CD4-positive, alpha-beta T cell treated with Interleukin-4 for 1 hour (primary cell): Measurements from ENCODE around the gene DOK6.

ENCODE experiments used
- DNase-seq, 2 donors: peaks; one replicate each; pipeline ENCODE4 v3.0.0-alpha.2; 2020 to 2022

Gene DOK6

DNA sequence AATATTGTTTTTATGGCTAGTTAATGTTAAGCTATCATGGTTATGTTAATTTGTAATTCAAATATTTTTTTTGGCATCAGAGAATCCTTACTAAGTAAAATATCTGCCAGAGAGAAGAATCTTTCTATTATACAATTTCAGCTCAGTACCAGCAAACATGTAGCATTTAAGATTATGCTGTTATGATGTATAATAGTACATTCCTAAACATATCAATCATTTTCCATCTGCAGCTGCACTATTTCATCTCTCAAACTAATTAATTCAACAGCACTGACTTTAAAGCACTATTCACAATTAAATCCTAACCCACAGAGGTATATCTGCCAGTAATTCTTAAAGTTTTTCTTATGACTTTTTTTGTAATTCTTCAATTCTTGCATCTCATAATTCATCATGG is 296.4 kb downstream of the DOK6 start:
- DNase-seq, result no peak

DNA sequence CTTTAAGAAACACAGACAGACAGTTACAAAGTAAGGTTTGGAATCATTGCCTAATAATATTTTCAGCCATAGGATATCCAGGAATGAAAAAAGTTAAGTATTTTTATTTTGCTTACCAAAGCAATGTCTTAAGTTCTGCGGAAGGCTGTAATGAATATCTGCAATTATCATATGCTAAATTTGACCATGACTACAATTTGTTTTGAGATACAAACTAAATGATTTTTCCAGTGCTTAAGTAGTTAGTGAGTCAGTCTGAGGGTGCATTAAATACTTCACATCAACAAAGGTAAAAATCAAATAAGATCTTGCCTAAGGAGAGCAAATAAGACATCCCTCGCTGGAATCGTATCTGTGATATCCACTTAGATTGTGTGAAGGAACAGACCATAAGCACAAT is 297.0 kb downstream of the DOK6 start:
- DNase-seq, result no peak

DNA sequence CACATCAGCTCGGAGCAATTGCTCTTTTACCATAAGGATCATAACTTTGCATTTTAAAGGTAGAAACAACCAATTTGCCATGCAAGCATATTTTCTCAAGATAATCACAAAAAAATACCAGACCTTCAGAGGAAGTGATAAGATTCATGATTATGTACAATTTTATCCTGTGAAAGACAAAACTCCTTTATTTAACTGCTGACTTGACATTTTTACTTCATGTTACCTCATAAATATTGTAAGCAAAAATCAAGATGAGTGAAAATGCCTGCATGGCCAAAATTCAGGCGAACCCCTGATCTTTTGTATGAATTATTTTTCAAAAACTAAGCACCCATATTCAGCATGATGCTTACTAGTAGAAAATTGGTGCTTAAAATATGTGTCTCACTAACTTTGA is 300.6 kb downstream of the DOK6 start:
- DNase-seq, result no peak

DNA sequence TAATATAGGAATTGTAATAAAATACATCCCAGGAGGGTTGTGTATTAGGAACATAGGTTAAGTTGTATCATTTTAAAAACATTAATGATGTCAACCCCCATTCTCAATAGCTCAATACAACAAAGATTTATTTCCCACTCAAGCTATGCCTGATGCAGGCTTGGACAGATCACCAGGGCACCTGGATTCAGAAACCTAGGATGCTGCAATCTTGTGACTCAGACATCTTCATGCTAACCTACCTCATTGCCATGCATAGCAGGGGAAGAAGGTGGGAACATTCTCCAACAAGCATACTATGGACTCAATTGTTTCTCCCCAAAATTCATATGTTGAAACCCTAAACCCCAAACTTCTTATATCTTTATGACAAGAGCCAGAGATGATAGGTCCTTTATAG is 302.8 kb downstream of the DOK6 start:
- DNase-seq, result no peak

DNA sequence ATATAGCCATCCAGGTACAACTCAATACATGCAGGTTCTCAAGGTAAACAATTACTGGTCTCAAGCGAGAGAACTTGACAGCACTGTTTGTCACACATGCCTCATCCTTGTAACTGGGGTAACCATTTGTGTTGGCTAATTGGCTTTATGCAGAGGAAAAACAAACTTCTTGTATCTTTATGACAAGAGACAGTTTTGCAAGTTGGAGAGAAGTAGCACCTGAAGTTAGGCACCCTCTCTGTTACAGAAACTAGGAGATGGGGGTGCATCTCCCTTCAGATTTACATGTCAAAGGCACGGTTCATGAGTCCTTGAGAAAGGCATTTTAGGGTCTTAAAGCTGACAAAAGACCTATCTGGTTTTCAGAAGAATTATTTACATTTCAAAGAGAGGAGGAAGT is 305.3 kb downstream of the DOK6 start:
- no peak for DNase-seq

DNA sequence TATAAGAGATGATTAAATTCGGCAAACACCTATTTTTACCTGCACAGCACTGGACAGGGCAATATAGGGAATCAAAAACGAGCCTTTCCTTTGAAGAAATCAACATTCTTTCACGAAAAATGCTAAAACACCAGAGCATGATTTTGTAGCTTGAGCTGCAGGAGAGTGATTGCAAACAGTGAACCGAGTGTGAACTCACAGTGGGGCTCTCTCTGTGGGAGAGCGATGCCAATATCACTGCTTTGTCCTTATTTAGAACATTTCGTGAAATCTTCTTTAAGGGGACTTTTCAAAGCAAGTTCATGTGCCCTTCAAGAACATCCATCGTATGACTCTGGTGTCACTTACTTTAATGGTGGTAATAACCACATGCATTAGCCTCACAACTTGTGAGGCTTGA is 308.2 kb downstream of the DOK6 start:
- DNase-seq, result no peak

DNA sequence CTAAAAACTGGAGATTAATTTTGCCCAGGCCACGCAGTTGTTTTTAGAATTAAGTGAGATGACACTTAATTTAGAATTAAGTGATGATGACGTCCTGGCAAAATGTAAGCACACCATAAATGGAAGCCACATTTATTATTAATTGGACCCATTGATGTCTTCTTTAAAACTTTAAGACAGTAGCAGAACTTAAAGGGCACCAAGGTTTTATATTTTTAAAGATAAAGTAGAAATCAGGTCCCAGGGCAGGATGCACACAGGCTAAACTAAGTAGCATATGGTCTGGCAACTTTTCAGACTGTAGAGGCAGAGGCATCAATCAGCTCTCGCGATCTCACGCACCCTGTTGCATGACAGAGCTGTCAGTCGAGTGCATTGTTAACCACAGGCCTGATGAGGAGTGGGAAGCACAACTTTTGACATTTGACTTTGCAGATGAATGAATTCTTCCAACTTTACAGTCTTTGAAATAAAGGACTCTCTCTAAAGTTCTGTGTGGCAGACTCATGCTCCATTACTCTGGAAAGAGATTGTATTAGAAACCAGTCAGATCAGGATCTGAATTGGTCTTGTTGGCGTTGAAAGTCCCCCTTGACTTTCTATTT is 314.6 kb downstream of the DOK6 start:
- DNase-seq, result no peak

DNA sequence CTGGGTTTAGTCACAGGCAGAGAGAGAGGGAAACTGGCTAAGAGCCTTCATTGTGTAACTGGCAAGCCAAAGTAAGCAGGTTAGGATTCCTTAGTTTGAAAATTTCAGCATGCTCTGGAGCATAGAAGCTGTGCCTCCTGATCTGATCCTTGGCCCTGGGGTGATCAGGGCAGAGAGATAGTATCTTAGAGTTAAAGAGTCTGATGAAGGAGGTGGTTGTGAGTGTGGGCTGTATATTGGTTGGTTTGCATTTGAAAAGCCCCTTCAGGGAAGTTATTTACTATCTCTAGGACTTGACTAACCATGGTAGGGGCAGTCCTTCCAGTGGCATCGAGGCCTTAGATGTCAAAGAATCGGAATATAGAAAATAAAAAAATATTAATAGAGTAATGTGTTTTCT is 316.9 kb downstream of the DOK6 start:
- DNase-seq, result no peak

DNA sequence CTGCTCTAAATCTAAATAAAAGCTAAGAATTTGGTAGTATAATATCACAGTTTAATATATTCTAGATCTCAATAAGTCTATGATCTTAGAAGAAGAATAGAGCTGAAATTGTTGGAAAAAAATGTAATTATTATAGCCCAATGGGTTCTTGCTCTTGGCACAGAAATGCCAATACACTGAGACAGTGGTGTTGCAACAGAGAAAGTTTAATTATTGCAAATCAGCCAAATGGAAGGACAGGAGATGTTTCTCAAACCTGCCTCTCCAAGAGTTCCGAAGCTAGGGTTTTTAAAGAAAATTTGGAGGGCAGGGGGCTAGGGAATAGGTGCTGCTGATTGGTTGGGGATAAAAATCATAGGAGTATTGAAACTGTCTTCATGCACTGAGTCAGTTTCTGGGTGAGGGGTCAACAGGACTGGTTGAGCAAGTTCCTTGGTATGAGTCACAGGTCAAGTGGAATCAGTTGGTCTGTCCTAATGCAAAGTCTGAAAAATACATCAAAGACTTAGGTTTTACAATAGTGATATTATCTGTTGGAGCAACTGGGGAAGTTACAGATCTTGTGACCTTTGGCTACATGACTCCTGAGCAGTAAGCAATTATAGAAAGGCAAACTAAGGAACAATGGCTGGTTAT is 318.3 kb downstream of the DOK6 start:
- no peak for DNase-seq

DNA sequence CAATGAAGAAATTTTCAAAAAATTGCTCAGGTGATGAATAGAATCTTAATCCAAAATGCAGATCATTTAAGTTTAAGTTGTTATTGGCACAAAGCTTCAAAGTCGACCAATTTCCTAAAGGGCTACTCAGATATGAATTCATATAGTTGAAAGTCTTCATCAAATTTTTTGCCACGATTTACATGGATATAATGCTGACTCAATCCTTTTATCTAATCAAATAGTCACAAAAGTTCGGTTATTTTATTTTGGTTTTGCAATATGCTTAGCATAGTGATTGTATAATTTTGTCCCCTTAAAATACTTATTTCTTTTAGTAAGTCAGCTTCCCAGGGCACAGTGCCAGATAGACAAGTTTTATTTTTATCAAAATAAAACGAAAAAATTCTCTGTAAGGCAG is 319.7 kb downstream of the DOK6 start:
- no peak for DNase-seq

DNA sequence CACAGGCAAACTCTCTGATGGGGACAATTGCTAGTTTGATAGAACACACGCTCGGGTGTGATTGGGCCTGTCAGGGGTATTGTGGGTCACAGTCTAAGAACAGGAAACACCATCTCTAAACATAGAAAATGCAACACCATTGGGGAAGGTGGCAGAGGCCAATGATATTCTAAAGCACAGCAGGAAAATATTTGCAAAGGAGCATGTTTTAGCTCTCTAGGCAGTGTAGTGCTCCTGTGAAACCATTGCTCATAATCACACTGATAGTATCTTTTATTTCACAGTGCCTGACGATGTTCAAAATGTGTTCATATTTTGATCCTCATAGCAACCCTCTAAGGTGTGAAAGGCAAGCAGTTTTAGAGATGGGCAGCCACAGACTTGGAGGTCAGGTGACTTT is 322.7 kb downstream of the DOK6 start:
- DNase-seq, result no peak

DNA sequence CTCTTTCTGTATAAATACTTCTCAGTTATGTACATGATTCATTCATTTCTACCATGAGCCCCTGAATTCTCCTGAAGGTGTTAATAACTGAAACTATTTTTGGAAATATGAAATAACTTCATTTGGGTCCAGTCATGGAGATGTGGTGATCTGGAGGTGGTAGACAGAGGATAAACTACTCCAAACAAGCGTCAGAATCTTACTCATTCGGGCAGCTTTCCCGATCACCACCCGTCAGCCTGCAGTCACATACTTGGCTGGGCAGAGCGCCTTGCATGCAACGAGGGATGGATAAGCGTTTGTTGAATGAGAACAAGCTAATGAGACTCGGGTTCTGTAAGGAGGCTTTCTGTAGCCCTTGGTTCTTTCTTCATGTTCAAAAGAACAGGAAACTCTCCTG is 324.3 kb downstream of the DOK6 start:
- no peak for DNase-seq

DNA sequence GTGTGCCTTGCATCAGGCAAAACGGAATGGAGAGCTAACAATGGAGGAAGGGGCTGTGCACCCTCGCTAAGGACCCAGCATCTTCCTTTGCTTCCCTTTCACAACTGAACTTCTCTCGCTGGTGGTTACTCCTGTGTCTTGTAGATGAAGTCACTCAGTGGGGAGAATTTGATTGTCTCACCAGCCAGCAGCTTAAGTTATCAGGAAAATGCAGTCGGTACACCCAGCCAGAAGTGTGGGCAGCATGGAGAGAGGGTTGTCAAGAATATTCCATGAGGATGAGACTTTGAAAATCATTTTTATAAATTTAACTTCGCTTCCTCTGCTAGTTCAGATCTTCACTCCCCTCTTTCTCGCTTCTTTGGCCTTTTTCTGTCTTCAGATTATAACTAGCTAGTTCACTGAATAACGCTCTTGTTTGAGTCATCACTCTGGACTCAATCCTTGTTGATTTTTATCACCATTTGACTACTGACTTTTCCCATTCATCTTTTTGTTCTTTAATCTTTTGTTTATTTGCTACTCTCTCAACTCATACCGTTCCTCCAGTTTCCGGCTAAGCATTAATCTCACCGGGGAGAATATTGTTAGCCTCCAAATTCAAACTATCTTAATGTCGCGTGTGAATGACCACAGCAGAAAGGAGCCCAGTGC is 325.3 kb downstream of the DOK6 start:
- DNase-seq, result no peak

DNA sequence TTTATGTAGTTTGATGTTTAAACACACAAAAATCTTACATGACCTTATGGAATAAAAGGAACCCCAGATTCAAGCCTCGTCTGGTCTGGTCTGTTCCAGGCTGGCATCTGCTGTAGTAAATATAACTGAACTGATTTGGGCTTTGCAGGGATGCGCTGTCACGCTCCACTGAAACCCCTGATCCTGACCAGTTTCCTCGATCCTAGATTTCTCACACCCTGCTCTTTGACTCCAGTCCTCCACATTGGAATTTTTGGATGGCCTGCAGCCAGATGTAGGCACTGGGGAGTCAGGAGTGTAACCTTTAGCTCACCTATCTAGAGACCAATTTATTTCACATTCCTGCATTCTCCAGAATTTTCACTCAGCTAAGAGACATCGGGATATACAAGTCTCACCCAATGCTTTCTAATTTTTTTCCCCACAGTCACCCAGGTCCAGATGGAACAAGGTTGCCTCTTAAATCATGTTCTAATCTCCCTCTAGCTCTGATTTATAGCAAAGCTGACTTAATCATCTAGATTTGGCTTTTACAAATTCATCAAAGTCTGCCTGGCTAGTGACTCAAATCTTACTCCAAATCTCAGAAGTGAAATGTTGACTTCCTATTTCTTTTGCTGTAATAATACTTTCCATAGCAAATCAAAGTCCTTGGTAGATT is 327.4 kb downstream of the DOK6 start:
- no peak for DNase-seq

DNA sequence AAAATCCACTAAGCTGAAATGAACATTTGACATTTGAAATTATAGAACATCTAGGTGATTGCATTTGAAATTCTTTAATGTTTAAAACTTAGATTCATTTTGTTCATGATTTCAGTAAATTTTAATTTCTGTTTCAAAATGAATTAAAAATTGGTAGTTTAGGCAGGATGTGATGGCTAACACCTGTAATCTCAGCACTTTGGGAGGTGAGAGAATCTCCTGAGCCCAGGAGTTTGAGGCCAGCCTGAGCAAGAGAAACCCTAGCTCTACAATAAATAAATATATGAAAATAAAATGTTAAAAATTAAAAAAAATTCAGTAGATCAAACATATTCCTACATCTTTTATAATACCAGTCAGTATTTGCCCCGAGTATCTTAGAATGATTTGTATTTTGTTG is 330.0 kb downstream of the DOK6 start:
- DNase-seq, result no peak

DNA sequence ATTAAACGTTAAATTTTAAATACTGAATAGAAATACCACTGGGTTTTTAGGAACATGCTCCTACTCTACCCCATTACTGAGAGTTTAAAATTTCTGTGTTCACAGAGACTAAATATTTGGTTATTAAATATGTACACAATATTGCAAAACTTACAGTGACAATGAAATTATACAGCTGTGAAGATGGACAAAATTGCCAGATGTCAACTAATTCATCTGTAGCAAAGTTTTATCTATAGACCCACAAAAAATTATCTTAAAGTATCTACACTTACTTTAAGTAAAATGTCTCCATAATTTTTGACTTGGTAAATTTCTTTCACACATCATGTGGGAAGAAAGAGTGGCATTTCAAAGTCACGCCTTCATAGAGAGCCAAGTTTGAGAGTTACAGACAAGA is 333.8 kb downstream of the DOK6 start:
- no peak for DNase-seq

DNA sequence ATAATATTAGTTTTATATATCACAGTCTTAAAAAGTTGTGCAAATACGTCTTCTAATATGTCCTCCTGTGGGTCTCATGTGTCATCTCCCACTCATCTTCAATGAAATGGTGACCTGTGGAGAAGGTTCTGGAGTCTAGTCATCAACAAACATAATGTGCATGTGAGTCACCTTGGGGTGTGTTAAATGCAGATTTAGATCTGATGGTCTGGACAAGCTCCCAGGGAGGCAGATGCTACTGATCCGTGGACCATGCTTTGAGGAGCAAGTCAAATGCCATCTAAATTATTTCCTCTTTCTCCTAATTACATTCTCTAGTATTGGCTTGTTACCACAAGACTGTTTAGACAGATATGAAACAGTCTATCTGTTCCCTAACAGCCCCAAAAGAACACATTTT is 336.0 kb downstream of the DOK6 start:
- DNase-seq, result no peak

DNA sequence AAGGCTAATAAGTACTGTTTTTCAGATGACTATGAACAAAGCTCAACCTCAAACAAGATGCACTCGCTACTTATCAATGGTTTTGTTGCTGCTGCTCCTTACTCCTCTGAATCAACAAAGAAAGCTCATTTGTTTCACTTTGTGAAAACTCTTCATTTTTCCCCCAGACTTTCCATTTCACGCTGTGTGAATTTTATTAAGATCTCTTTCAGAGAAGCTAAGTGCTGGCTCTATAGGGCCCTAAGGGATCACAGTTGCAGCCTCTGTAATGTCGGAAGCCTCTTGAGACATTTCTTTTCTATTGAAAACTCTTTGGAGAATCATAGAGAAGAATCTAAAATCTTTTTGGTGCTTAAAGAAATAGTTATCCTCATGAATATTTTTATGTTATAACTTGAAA is 337.2 kb downstream of the DOK6 start:
- DNase-seq, result no peak

DNA sequence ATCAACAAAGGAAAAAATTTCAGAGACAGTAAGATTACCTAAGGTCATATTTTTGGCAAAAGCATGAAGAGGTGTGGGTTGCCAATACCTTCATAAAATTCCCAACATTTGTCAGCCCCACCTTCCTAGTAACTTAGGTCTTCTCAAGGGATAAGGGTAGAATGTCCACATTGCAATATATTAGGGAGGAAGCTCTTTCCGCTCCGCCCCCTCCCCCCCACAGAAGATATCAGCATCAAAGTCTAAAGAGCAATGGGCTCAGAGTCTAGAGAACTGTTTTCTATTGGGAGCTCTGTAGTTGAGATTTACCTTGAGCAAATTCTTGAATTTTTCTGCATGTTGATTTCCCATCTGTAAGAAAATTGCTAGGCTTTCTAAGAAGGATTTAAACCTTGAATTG is 346.7 kb downstream of the DOK6 start:
- no peak for DNase-seq

DNA sequence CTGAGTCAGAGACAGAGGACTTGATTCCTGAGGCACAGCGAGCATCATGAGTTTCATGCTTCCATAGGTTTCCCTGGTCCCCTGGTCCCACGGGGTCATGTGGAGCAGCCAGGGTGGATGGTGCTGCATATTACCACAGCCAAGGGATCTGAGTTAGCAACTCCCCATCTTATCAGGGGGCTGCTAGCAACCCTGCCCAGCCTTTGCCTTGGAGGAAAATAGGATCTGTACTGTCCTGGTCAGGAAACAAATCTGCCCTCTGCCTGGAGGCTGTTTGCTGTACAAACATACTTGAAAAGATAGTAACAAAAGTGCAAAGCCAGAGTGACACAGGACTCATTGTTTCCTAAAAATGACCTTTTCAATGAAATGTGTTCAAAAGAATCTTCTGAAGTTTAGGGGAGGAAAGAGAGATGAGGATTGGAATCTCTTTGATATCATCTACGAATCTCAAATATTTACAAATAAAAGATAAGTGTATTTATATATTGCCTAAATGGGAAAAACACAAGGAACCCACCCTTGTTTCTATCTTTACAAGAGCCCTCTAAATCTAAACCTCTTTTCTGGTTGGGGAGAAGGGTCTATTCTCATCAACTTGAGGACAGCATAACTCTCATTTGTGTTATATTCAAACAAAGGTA is 352.2 kb downstream of the DOK6 start:
- DNase-seq, result no peak

DNA sequence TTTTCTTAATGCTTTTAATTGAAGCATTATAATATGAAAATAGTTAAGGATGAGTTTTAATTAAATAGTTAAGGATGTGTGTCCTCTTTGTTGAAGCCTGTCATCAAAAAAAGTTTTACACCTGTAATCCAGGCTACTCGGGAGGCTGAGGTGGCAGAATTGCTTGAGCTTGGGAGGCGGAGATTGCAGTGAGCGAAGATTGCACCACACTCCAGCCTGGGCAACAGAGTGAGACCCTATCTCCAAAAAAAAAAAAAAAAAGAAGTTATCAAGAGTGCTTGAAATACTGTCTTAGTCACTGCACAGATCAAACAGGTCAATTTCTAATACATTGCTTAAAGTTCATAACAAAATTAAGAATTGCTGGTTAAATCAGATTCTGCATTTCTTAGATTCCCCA is 353.4 kb downstream of the DOK6 start:
- no peak for DNase-seq

DNA sequence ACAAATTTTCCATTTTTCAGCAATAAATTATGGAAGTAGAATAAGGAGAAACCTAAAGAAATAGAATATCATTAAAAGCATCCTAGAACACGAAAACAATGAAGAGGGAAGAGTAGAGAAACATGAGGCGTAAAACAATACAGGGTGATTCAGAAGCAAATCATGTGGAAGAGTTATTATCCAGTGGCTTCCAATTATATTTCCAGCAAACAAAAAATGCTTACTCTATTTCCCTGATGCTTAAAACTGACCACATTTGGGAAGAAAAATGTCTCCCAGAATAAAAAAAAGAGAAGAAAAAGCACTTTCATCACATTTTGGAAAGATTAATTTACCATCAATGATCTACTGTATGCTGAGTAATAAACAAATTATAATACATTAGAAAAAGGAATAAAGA is 354.4 kb downstream of the DOK6 start:
- no peak for DNase-seq

DNA sequence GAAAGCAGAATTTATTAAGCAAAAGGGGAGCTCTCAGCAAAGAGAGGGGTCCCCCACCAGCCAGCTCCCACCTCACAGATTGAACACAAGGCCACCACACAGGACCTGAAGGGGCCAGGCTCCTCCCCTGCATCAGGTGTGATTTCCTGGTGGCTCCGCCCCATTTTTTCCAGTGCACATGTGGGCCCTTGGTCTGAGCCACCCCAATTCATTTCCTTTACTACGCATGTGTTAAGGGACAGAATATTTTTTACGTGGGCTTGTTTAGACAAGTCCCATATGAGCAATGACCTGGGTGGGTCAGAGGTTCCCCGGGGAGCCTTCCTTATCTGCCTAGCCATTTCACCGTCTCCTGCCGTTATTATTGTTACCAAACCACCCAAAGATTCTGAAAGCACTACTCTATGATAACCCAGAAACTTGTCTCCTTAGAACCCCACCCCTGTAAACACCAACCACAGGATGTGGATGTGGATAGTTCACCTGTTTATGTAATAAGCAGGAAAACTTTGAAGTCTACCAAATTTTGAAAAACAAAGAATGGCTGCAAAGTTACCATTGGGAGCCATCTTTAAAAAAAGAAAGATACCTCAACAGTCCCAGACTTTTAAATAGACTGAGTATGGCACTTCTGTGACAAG is 355.3 kb downstream of the DOK6 start:
- DNase-seq, result peak in 1 of 2 donors; percentile 25
